H1 (cell line): ENCODE measurements around the gene RIC8A. TPM values are rescaled to one million over a fixed set of nuclear protein-coding genes. Genes with fewer than 3 reads are reported as not detected.

ENCODE experiments used
- CTCF ChIA-PET: fragments of 300-600 bp; sonication (Branson Sonifier 250); formaldehyde crosslinking; loops from one replicate; lab custom pipeline; 2021; ENCODE audit not compliant: partially characterized antibody; lab: Charles Lee
- POLR2A ChIA-PET: fragments of 300-600 bp; sonication (Branson Sonifier 250); formaldehyde crosslinking; loops from one replicate; lab custom pipeline; 2021; ENCODE audit warnings: inconsistent platforms; ENCODE audit not compliant: partially characterized antibody; lab: Charles Lee
- DNase-seq, 2 experiments: peaks; one replicate each; pipeline versions ENCODE4 v3.0.0 to v3.0.0-alpha.2; 2010 to 2022; ENCODE audit warnings: low spot score in 2 of 2, low read depth in 1 of 2, mixed read lengths in 1 of 2
- FAIRE-seq: peaks from 2 replicates; lab custom pipeline; 2011; peaks lifted over from hg19 to GRCh38; lab: Jason Lieb, UNC
- H2AFZ ChIP-seq: 2 replicates; pipeline ENCODE4 v1.8.1; 2012; ENCODE audit warnings: low read length, inconsistent platforms
- H2AK5ac ChIP-seq: 2 replicates; pipeline ENCODE4 v1.6.1; 2013; ENCODE audit warnings: low read depth, low read length
- H2BK120ac ChIP-seq: replicated peaks from 2 replicates; pipeline ENCODE3; 2013; ENCODE audit warnings: low read depth, low read length, inconsistent platforms
- H2BK12ac ChIP-seq: 2 replicates; pipeline ENCODE4 v1.6.1; 2013; ENCODE audit warnings: low read depth, low read length
- H2BK15ac ChIP-seq: 2 replicates; pipeline ENCODE4 v1.6.1; 2013; ENCODE audit warnings: low read length
- H2BK20ac ChIP-seq: 2 replicates; pipeline ENCODE4 v1.6.1; 2013; ENCODE audit warnings: low read length
- H2BK5ac ChIP-seq: 2 replicates; pipeline ENCODE4 v1.6.1; 2013; ENCODE audit warnings: low read depth, low read length
- H3K14ac ChIP-seq: 2 replicates; pipeline ENCODE4 v1.6.1; 2013; ENCODE audit warnings: inconsistent platforms; ENCODE audit not compliant: insufficient read length
- H3K18ac ChIP-seq: 2 replicates; pipeline ENCODE4 v1.6.1; 2013; ENCODE audit warnings: low read length; ENCODE audit errors: extremely low read depth
- H3K23ac ChIP-seq: 2 replicates; pipeline ENCODE4 v1.6.1; 2013; ENCODE audit warnings: inconsistent platforms; ENCODE audit not compliant: insufficient read length
- H3K23me2 ChIP-seq: 2 replicates; pipeline ENCODE4 v1.6.1; 2013; ENCODE audit warnings: low read depth, low read length
- H3K27ac ChIP-seq: 2 replicates; pipeline ENCODE4 v1.6.1; 2011; ENCODE audit warnings: low read depth, low read length, inconsistent platforms
- H3K27me3 ChIP-seq, 4 experiments: replicated peaks in 1 of 4; 1 replicate in 1 of 4; 2 replicates in 3 of 4; pipeline versions ENCODE4 v1.6.1 to v1.8.1; 2011 to 2013; ENCODE audit warnings: low read length in 3 of 4, mild to moderate bottlenecking in 3 of 4, inconsistent platforms in 2 of 4, mixed read lengths in 2 of 4, moderate library complexity in 1 of 4; ENCODE audit not compliant: control insufficient read depth in 3 of 4, insufficient read depth in 3 of 4; ENCODE audit errors: extremely low read depth in 1 of 4
- H3K36me3 ChIP-seq, 4 experiments: 2 replicates each; pipeline versions ENCODE4 v1.6.1 to v1.8.1; 2011 to 2013; ENCODE audit warnings: mild to moderate bottlenecking in 4 of 4, low read length in 3 of 4, moderate library complexity in 2 of 4, control low read depth in 1 of 4, inconsistent platforms in 1 of 4; ENCODE audit not compliant: insufficient read depth in 4 of 4, control insufficient read depth in 2 of 4
- H3K4ac ChIP-seq: replicated peaks from 2 replicates; pipeline ENCODE3; 2013; ENCODE audit warnings: low read length, low read depth, mixed read lengths, inconsistent platforms; ENCODE audit not compliant: insufficient read length
- H3K4me1 ChIP-seq, 4 experiments: replicated peaks in 1 of 4; 1 replicate in 1 of 4; 2 replicates in 3 of 4; pipeline versions ENCODE4 v1.6.1 to v1.8.1; 2011 to 2013; ENCODE audit warnings: low read length in 3 of 4, inconsistent platforms in 2 of 4, mixed read lengths in 1 of 4; ENCODE audit not compliant: insufficient read depth in 4 of 4, control insufficient read depth in 3 of 4
- H3K4me2 ChIP-seq, 2 experiments: 2 replicates each; pipeline versions ENCODE4 v1.6.1 to v1.8.1; 2011 to 2013; ENCODE audit warnings: low read depth in 2 of 2, low read length in 2 of 2, control low read depth in 1 of 2, inconsistent platforms in 1 of 2, mild to moderate bottlenecking in 1 of 2; ENCODE audit not compliant: insufficient read depth in 1 of 2
- H3K4me3 ChIP-seq, 4 experiments: fragments of 200-600, 300-600 bp in 1 of 4; sonication (generic), shearing (Covaris generic), sonication (Bioruptor Twin) in 1 of 4; 2 replicates each; pipeline versions ENCODE4 v1.5.1 to v1.8.1; 2011 to 2016; ENCODE audit warnings: low read length in 4 of 4, low read depth in 3 of 4, control low read depth in 2 of 4, inconsistent platforms in 2 of 4, mild to moderate bottlenecking in 2 of 4, mixed read lengths in 1 of 4, moderate library complexity in 1 of 4; ENCODE audit not compliant: insufficient read depth in 2 of 4; ENCODE audit errors: extremely low read depth in 1 of 4
- H3K56ac ChIP-seq: replicated peaks from 2 replicates; pipeline ENCODE3; 2013; ENCODE audit warnings: low read depth, mild to moderate bottlenecking, mixed read lengths, low read length, inconsistent platforms; ENCODE audit not compliant: insufficient read length
- H3K79me1 ChIP-seq: 2 replicates; pipeline ENCODE4 v1.6.1; 2013; ENCODE audit warnings: low read depth, low read length, control low read depth
- H3K79me2 ChIP-seq, 2 experiments: 2 replicates each; pipeline versions ENCODE4 v1.6.1 to v1.8.1; 2012 to 2013; ENCODE audit warnings: low read length in 2 of 2, mild to moderate bottlenecking in 2 of 2, inconsistent platforms in 1 of 2; ENCODE audit not compliant: insufficient read depth in 2 of 2, control insufficient read depth in 1 of 2
- H3K9ac ChIP-seq, 4 experiments: replicated peaks in 1 of 4; 1 replicate in 1 of 4; 2 replicates in 3 of 4; pipeline versions ENCODE4 v1.6.1 to v1.8.1; 2011 to 2013; ENCODE audit warnings: low read depth in 3 of 4, low read length in 3 of 4, control low read depth in 2 of 4, mild to moderate bottlenecking in 2 of 4, moderate library complexity in 2 of 4, inconsistent platforms in 1 of 4; ENCODE audit errors: extremely low read depth in 1 of 4
- H3K9me3 ChIP-seq, 2 experiments: 2 replicates each; pipeline versions ENCODE4 v1.6.1 to v1.8.1; 2012 to 2013; ENCODE audit warnings: mild to moderate bottlenecking in 2 of 2, moderate library complexity in 2 of 2, control low read depth in 1 of 2, inconsistent platforms in 1 of 2, low read depth in 1 of 2, low read length in 1 of 2, mixed read lengths in 1 of 2; ENCODE audit not compliant: insufficient read depth in 2 of 2
- H4K20me1 ChIP-seq, 2 experiments: replicated peaks in 1 of 2; 2 replicates each; pipeline versions ENCODE3 to v1.8.1; 2011 to 2013; ENCODE audit warnings: inconsistent platforms in 2 of 2, low read length in 2 of 2, mild to moderate bottlenecking in 1 of 2; ENCODE audit not compliant: insufficient read depth in 2 of 2, control insufficient read depth in 1 of 2
- H4K5ac ChIP-seq: 2 replicates; pipeline ENCODE4 v1.6.1; 2013; ENCODE audit warnings: low read length, low read depth, mixed read lengths, inconsistent platforms; ENCODE audit not compliant: insufficient read length
- H4K8ac ChIP-seq: 2 replicates; pipeline ENCODE4 v1.8.0; 2013; ENCODE audit warnings: mild to moderate bottlenecking, moderate library complexity, low read length, inconsistent platforms; ENCODE audit not compliant: insufficient read depth; ENCODE audit errors: extremely low read depth
- H4K91ac ChIP-seq: replicated peaks from 2 replicates; pipeline ENCODE3; 2013; ENCODE audit warnings: low read length, mixed read lengths, inconsistent platforms; ENCODE audit not compliant: insufficient read length
- CHD2 ChIP-seq: IDR thresholded peaks from 2 replicates; pipeline ENCODE4 v1.6.1; 2012; ENCODE audit warnings: low read length, improper control_type of control experiment
- EGR1 ChIP-seq: IDR thresholded peaks from 2 replicates; pipeline ENCODE4 v1.6.1; 2011; ENCODE audit warnings: low read depth, low read length, borderline replicate concordance
- HDAC2 ChIP-seq, 2 experiments: fragments of 300-600 bp in 1 of 2; sonication (generic) in 1 of 2; IDR thresholded peaks; 2 replicates each; pipeline ENCODE4 v1.6.1; 2011 to 2012; ENCODE audit warnings: low read depth in 2 of 2, low read length in 2 of 2, mild to moderate bottlenecking in 2 of 2, moderate library complexity in 2 of 2, borderline replicate concordance in 1 of 2, inconsistent platforms in 1 of 2
- POLR2A ChIP-seq, 2 experiments: IDR thresholded peaks; 1 replicate in 1 of 2; 2 replicates in 1 of 2; pipeline ENCODE4 v1.6.1; 2011; ENCODE audit warnings: low read depth in 2 of 2, low read length in 2 of 2, mild to moderate bottlenecking in 2 of 2; ENCODE audit errors: control extremely low read depth in 1 of 2
- POLR2AphosphoS5 ChIP-seq: IDR thresholded peaks from 2 replicates; pipeline ENCODE4 v1.6.1; 2011; ENCODE audit warnings: low read depth, low read length
- RBBP5 ChIP-seq: IDR thresholded peaks from 2 replicates; pipeline ENCODE4 v1.7.1; 2012; ENCODE audit warnings: low read depth, mild to moderate bottlenecking, inconsistent platforms, low read length, moderate library complexity, borderline replicate concordance
- SIN3A ChIP-seq, 2 experiments: IDR thresholded peaks in 1 of 2; conservative IDR thresholded peaks in 1 of 2; 2 replicates each; pipeline ENCODE4 v1.6.1; 2011 to 2012; ENCODE audit warnings: low read length in 2 of 2, improper control_type of control experiment in 1 of 2, low read depth in 1 of 2, mild to moderate bottlenecking in 1 of 2
- SP2 ChIP-seq: IDR thresholded peaks from 2 replicates; pipeline ENCODE4 v1.6.1; 2012; ENCODE audit warnings: mild to moderate bottlenecking, low read length, inconsistent platforms
- SUZ12 ChIP-seq: fragments of 200-600 bp; sonication (generic); IDR thresholded peaks from 2 replicates; pipeline ENCODE4 v1.6.1; 2012; ENCODE audit warnings: mild to moderate bottlenecking, inconsistent platforms, low read length, moderate library complexity, mixed read lengths
- WGBS, 2 experiments: shearing (Covaris generic) in 1 of 2; methylation state at CpG; one replicate each; pipeline versions ENCODE4 v1.1.6 to v1.1.7; 2013 to 2015; ENCODE audit warnings: low lambda C conversion rate in 2 of 2, mixed read lengths in 2 of 2, inconsistent platforms in 1 of 2, low coverage in 1 of 2, missing lambda C conversion rate in 1 of 2; ENCODE audit not compliant: insufficient replicate concordance in 2 of 2, insufficient coverage in 1 of 2, insufficient read length in 1 of 2; ENCODE audit errors: extremely low coverage in 1 of 2, missing lambda C conversion rate in 1 of 2; 5-methylcytosine and 5-hydroxymethylcytosine counted together
- polyA plus RNA-seq, 7 experiments: library from polyadenylated mRNA; depleted of rRNA in 3 of 7; stranded (reverse) in 5 of 7; unstranded in 2 of 7; fragments of >200 nt in 5 of 7; fragments of 200-250 nt in 2 of 7; gene quantifications; 1 replicate in 5 of 7; 2 replicates in 1 of 7; 4 replicates in 1 of 7; pipeline versions ENCODE4 v1.2.1 to v1.2.3, GENCODE V29; 2011 to 2013; ENCODE audit warnings: missing spikeins in 2 of 7, mixed read lengths in 2 of 7
- total RNA-seq: library from RNA; stranded (reverse); fragmentation: NEBNext Ultra II Directional; extraction: Animal tissue kit (Norgen Biotek cat#: 25700); gene quantifications from 2 replicates; pipeline ENCODE4 v1.2.1, GENCODE V29; 2021
- TF ChIP-seq, protein P1 (sequence below): IDR thresholded peaks from 2 replicates; pipeline ENCODE4 v1.6.1; 2012; ENCODE audit warnings: inconsistent platforms

Gene RIC8A
- total and polyA plus RNA-seq, 2 of the 8 experiments (the other 6 are each of a cell fraction or from before 2014, with no cell fraction given), result 67.0 to 105 TPM

GRCh38 chr11:207863-208180 lies 314 bp downstream of the RIC8A start:
- peaks cover 0 to 34% of the 10 kb centered on the region in 2 experiments for H4K20me1 ChIP-seq
- no peaks in the 10 kb centered on the region for H3K9me3 ChIP-seq

More at GRCh38 chr11:207863-208180, 314 bp downstream of the RIC8A start:
- Histone ChIP-seq H2BK15ac (no peak overlapping the region), H4K5ac (no peak overlapping the region), H2AFZ (no peak overlapping the region), H3K36me3 (peaks cover 21 to 42% (median 31%) of the 10 kb centered on the region in 4 experiments), H3K14ac (no peak overlapping the region), H3K4me1 (peaks cover 0 to 23% (median 9%) of the 10 kb centered on the region in 4 experiments; a peak in 5 of 7 replicates), H4K91ac (no peak overlapping the region), H3K18ac (peak overlapping the region; percentile 88), H3K27ac (peak overlapping the region; percentile 74), H3K4ac (peak overlapping the region; percentile 50), H3K56ac (peak overlapping the region; percentile 43), H2BK5ac (peak overlapping the region; percentile 47), H3K79me2 (peaks cover 0 to 31% of the 10 kb centered on the region in 2 experiments; a peak in 3 of 4 replicates), H3K79me1 (peaks cover 11% of the 10 kb centered on the region), H3K9ac (peak overlapping the region; percentile 51 to 76 (median 73)), H3K4me2 (peak overlapping the region; percentile 97 to 100), H2AK5ac (no peak overlapping the region; the same call in 1 of the 2 replicates), H2BK120ac (no peak overlapping the region), H3K23ac (no peak overlapping the region), H3K4me3 (peak overlapping the region; percentile 85 to 89 (median 87)), H3K23me2 (peaks cover 22% of the 10 kb centered on the region), H4K8ac (peak overlapping the region; percentile 78; the same call in 1 of the 2 replicates), H2BK12ac (0 out of 2 replicates have a peak overlapping the region, but pooled peaks have one; percentile 52), H3K27me3 (no peaks in the 10 kb centered on the region), H2BK20ac (no peak overlapping the region)
- FAIRE-seq (no peak), DNase-seq (no peak)
- no peak for TF ChIP-seq POLR2AphosphoS5
- TF ChIP-seq SUZ12, result no peak
- TF ChIP-seq EGR1, result no peak
- TF ChIP-seq, protein P1, sequence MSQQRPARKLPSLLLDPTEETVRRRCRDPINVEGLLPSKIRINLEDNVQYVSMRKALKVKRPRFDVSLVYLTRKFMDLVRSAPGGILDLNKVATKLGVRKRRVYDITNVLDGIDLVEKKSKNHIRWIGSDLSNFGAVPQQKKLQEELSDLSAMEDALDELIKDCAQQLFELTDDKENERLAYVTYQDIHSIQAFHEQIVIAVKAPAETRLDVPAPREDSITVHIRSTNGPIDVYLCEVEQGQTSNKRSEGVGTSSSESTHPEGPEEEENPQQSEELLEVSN, result 0 out of 2 replicates have a peak, but pooled peaks have one; percentile 21
- TF ChIP-seq SP2, result no peak
- peak; percentile 60; the same call in 1 of the 2 replicates for TF ChIP-seq RBBP5
- no peak for TF ChIP-seq HDAC2 (IDR thresholded peaks at IDR 0.05; ENCODE audit: borderline replicate concordance in 1 of 2, low read depth in 2 of 2, low read length in 2 of 2)
- TF ChIP-seq CHD2, result no peak
- TF ChIP-seq SIN3A (conservative IDR thresholded peaks at IDR 0.05 in 1 of 2, IDR thresholded peaks at IDR 0.05 in 1 of 2; ENCODE audit: low read depth in 1 of 2, low read length in 2 of 2), result no peak
- 0 out of 3 replicates have a peak, but pooled peaks of 1 of the 2 experiments have one; percentile 49 for TF ChIP-seq POLR2A (IDR thresholded peaks at IDR 0.05; ENCODE audit: control extremely low read depth in 1 of 2, low read depth in 2 of 2, low read length in 2 of 2)
- CTCF ChIA-PET, result interaction anchor here (1.0 to 1.3 kb wide), 3 partner anchors 11 to 156 kb away, joined by 3 to 6 read pairs (median 3); no protein-coding TSS in a partner anchor
- POLR2A ChIA-PET, result interaction anchor here (0.8 to 2.0 kb wide), 11 partner anchors 8 to 299 kb away, joined by 3 to 11 read pairs (median 4); partner anchors contain the start of genes RNH1 and SIRT3
- WGBS, 2 experiments, result 1% methylated on average over 27 of the region's 27 CpGs; no CpG with 5 or more reads in 1 of the 2 experiments
